VCaP (cell line): ENCODE measurements around the gene TCTN1.
A peak's percentile ranks its signal among the peaks of the same experiment; 100 is the strongest.

ENCODE experiments used
- H3K27ac ChIP-seq: fragments of 450-650 bp; 2 replicates; pipeline ENCODE4 v1.5.1; 2017
- TF ChIP-seq, protein P1 (sequence below): fragments of 450-650 bp; conservative IDR thresholded peaks from 2 replicates; pipeline ENCODE4 v1.5.1; 2017; ENCODE audit warnings: mild to moderate bottlenecking, moderate library complexity

The TCTN1 gene

DNA sequence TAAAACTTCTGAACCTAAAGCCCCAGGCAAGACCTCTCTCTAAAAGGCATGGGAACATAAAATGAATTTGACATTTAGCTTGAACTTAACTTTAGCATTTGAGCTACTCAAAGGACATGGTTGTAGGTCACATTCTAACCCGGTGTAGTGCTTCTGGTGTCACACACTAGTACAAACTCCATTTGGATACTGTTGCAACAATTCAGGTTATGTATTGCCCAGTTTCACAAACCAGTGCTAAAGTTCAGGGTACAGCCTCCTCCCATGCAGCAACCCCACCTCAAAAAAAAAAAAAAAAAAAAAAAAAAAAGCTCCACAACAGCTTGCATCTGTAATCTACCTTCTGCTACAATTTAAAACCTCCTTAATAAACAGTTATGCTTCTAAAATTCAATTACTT, 38.6 kb upstream of the TCTN1 start:
- TF ChIP-seq, protein P1, sequence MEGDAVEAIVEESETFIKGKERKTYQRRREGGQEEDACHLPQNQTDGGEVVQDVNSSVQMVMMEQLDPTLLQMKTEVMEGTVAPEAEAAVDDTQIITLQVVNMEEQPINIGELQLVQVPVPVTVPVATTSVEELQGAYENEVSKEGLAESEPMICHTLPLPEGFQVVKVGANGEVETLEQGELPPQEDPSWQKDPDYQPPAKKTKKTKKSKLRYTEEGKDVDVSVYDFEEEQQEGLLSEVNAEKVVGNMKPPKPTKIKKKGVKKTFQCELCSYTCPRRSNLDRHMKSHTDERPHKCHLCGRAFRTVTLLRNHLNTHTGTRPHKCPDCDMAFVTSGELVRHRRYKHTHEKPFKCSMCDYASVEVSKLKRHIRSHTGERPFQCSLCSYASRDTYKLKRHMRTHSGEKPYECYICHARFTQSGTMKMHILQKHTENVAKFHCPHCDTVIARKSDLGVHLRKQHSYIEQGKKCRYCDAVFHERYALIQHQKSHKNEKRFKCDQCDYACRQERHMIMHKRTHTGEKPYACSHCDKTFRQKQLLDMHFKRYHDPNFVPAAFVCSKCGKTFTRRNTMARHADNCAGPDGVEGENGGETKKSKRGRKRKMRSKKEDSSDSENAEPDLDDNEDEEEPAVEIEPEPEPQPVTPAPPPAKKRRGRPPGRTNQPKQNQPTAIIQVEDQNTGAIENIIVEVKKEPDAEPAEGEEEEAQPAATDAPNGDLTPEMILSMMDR, result no peak
- H3K27ac ChIP-seq, result no peak overlapping the region

DNA sequence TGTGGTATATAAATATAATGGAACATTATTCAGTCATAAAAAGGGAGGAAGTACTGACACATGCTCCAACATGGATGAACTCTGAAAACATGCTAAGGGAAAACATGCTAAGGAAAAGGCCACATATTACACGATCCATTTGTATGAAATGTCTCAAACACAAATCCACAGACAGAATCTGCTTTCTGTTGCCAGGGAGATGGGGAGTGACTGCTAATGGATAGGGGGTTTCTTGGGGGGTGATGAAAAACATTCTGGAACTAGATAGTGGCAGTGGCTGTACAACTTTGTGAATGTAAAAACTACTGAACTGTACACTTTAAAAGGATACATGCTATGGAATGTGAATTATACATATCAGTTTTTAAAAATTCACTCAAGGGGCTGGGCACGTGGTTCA, 37.4 kb upstream of the TCTN1 start:
- no peak overlapping the region for H3K27ac ChIP-seq
- TF ChIP-seq, protein P1, result no peak

DNA sequence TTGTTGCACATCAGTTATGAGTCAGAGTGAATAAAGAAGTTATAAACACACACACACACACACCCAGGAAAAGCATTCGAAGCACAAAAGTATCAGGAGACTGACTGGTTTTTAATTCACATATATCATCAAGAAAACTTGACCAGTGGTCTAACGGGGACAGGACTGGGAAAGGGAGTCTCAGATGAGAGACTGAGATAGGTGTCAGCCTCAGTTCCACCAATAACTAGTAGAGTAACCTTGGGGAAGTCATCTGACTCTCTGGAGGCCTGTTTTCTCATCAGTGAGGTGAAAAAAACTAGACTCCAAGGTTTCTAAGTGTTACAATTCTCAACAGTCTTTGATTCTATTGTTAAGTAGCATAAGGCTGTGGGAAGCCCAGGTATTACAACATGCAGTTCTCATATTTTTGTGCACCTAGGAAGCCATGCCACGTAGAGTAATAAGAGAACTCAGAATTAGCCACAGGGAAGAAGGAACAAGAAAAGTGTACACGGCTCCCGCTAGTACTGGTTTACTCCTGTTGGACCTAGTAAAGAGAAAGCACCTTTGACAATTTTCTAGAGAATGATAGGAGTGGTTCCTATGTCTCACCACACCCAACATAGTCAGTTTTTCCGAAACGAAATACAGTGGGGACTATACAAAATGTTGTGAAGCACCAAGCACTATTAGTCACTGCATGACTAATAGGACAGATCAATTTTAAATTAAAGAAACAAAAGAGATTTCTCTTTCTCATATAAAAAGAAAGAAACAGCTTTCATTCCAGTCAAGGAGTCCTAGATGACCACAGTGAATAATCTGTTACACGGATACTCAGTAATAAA, 35.9 kb upstream of the TCTN1 start:
- TF ChIP-seq, protein P1, result no peak
- no peak overlapping the region for H3K27ac ChIP-seq

DNA sequence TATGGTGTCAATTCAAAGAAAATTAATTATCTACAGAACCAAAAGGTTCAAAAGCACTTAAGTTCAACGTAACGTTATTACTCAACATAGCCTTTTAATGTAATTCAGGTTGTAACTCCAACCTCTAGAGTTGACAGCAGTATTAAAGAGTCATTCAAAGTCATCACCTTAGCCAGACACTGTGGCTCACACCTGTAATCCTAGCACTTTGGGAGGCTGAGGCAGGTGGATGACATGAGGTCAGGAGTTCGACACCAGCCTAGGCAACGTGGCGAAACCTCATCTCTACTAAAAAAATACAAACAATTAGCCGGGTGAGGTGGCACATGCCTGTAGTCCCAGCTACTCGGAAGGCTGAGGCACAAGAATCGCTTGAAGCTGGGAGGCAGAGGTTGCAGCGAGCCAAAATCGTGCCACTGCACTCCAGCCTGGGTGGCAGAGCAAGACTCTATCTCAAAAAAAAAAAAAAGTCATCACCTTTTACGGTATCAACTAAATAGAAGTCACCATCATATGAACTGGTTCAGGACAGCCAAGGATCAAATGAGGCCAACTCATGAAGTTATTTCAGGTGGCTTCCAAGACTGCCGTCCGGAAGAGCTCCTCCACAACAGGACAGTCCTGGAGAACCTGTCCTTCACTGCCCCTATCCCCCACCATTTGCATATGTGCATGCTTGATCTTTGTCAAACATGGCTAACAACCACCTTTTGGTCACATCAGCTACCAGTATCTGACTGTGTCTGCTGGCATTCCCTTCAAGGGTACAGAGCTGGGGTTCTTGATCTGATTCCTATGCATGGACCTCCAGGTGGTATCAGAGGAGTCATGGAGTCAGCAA, 35.0 kb upstream of the TCTN1 start:
- TF ChIP-seq, protein P1, result no peak
- no peak overlapping the region for H3K27ac ChIP-seq

DNA sequence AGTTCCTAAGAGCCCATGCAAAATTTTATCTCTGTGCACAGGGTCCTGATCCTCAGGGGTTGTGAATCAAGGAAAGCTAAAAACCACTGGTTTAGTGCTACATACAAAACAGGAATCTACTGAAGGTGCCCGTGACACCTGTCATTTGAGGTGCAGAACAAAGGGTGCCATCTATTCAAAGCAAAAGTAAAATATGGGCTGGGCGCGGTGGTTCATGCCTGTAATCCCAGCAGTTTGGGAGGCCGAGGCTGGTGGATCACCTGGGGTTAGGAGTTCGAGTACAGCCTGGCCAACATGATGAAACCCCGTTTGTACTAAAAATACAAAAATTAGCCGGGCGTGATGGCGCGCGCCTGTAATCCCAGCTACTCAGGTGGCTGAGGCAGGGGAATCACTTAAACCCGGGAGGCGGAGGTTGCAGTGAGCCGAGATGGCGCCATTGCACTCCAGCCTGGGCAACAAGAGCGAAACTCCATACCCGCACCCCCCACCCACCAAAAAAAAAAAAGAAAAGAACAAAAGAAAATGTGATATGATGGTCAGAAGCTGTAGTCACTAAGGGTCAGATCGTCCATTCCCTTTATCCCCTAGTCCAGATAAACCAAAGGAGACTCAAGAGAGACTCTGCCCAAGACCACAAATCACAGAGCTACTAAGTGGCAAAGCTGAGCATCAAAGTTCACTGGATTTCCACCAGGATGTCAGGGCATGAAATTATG, 34.2 kb upstream of the TCTN1 start:
- H3K27ac ChIP-seq, result no peak overlapping the region
- TF ChIP-seq, protein P1, result no peak

DNA sequence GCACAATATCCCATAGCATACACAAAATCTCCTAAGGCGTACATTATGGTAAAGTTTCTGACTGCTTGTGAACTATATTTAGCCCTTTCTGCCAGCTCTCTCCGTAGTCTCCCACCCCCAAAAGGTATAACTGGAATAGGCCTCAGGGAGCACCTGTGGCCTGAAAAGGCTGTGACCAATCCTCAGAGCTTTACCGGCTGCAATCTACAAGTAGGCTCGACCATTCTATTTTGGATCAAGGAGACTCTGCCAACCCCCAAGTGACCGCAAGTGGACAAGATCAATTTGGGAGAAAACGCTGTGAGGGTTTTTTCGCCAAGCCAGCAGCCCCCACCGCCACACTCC, 32.0 kb upstream of the TCTN1 start:
- peak overlapping the region; percentile 91 for H3K27ac ChIP-seq

More for the DNA sequence above, 32.0 kb upstream of the TCTN1 start:
- TF ChIP-seq, protein P1, result no peak
